ENCODE data around the gene KCTD16.

Gene KCTD16

GRCh38 chr5:144451187-144451973 lies 280.7 kb downstream of the KCTD16 start:
- DNase-seq (ENCODE audit: low spot score): no peak
- H3K27ac Mint-ChIP-seq: no peak overlapping the region
- peaks cover 3% of the 10 kb centered on the region for H3K9me3 Mint-ChIP-seq
- H3K27me3 Mint-ChIP-seq (ENCODE audit: low read depth): no peaks in the 10 kb centered on the region
- H3K4me1 Mint-ChIP-seq (ENCODE audit: low read depth): no peaks in the 10 kb centered on the region
- no peak overlapping the region for H3K4me3 Mint-ChIP-seq
- H3K36me3 Mint-ChIP-seq (ENCODE audit: low read depth): no peaks in the 10 kb centered on the region

GRCh38 chr5:144453753-144454152 lies 283.1 kb downstream of the KCTD16 start:
- H3K27me3 Mint-ChIP-seq (ENCODE audit: low read depth): no peaks in the 10 kb centered on the region
- H3K4me1 Mint-ChIP-seq (ENCODE audit: low read depth): no peaks in the 10 kb centered on the region
- H3K27ac Mint-ChIP-seq: no peak overlapping the region
- peaks cover 3% of the 10 kb centered on the region for H3K9me3 Mint-ChIP-seq
- DNase-seq (ENCODE audit: low spot score): no peak
- no peaks in the 10 kb centered on the region for H3K36me3 Mint-ChIP-seq (ENCODE audit: low read depth)
- H3K4me3 Mint-ChIP-seq: no peak overlapping the region

- no peak overlapping the region for H3K4me3 Mint-ChIP-seq
- no peak overlapping the region for H3K27ac Mint-ChIP-seq
- no peaks in the 10 kb centered on the region for H3K27me3 Mint-ChIP-seq (ENCODE audit: low read depth)
- DNase-seq (ENCODE audit: low spot score): no peak
- no peaks in the 10 kb centered on the region for H3K36me3 Mint-ChIP-seq (ENCODE audit: low read depth)
- peaks cover 3% of the 10 kb centered on the region for H3K9me3 Mint-ChIP-seq
- H3K4me1 Mint-ChIP-seq (ENCODE audit: low read depth): no peaks in the 10 kb centered on the region
Measured at GRCh38 chr5:144457160-144457559, 286.5 kb downstream of the KCTD16 start.

- Mint-ChIP-seq H3K36me3 (ENCODE audit: low read depth) (no peaks in the 10 kb centered on the region), H3K27me3 (ENCODE audit: low read depth) (no peaks in the 10 kb centered on the region), H3K4me3 (no peak overlapping the region), H3K9me3 (peaks cover under 1% of the 10 kb centered on the region), H3K27ac (no peak overlapping the region), H3K4me1 (ENCODE audit: low read depth) (no peaks in the 10 kb centered on the region)
- DNase-seq (ENCODE audit: low spot score): no peak
Measured at GRCh38 chr5:144458216-144458615, 287.5 kb downstream of the KCTD16 start.

GRCh38 chr5:144460600-144460999 lies 289.9 kb downstream of the KCTD16 start:
- Mint-ChIP-seq H3K4me1 (ENCODE audit: low read depth) (no peaks in the 10 kb centered on the region), H3K27me3 (ENCODE audit: low read depth) (no peaks in the 10 kb centered on the region), H3K9me3 (no peaks in the 10 kb centered on the region), H3K27ac (no peak overlapping the region), H3K36me3 (ENCODE audit: low read depth) (no peaks in the 10 kb centered on the region), H3K4me3 (no peak overlapping the region)
- DNase-seq (ENCODE audit: low spot score): no peak

GRCh38 chr5:144462577-144462976 lies 291.9 kb downstream of the KCTD16 start:
- Mint-ChIP-seq H3K4me3 (no peak overlapping the region), H3K27ac (no peak overlapping the region)

GRCh38 chr5:144463481-144464223 lies 293.0 kb downstream of the KCTD16 start:
- no peak overlapping the region for H3K4me3 Mint-ChIP-seq
- no peaks in the 10 kb centered on the region for H3K27me3 Mint-ChIP-seq (ENCODE audit: low read depth)
- H3K36me3 Mint-ChIP-seq (ENCODE audit: low read depth): no peaks in the 10 kb centered on the region
- DNase-seq (ENCODE audit: low spot score): no peak
- no peak overlapping the region for H3K27ac Mint-ChIP-seq
- no peaks in the 10 kb centered on the region for H3K4me1 Mint-ChIP-seq (ENCODE audit: low read depth)
- no peaks in the 10 kb centered on the region for H3K9me3 Mint-ChIP-seq

More at GRCh38 chr5:144462577-144462976, 291.9 kb downstream of the KCTD16 start:
- no peaks in the 10 kb centered on the region for H3K27me3 Mint-ChIP-seq (ENCODE audit: low read depth)
- H3K36me3 Mint-ChIP-seq (ENCODE audit: low read depth): no peaks in the 10 kb centered on the region
- H3K9me3 Mint-ChIP-seq: no peaks in the 10 kb centered on the region
- DNase-seq (ENCODE audit: low spot score): no peak
- no peaks in the 10 kb centered on the region for H3K4me1 Mint-ChIP-seq (ENCODE audit: low read depth)

GRCh38 chr5:144464306-144464705 lies 293.6 kb downstream of the KCTD16 start:
- H3K4me3 Mint-ChIP-seq: no peak overlapping the region
- no peaks in the 10 kb centered on the region for H3K36me3 Mint-ChIP-seq (ENCODE audit: low read depth)
- no peak overlapping the region for H3K27ac Mint-ChIP-seq
- no peak for DNase-seq (ENCODE audit: low spot score)
- H3K9me3 Mint-ChIP-seq: no peaks in the 10 kb centered on the region
- H3K27me3 Mint-ChIP-seq (ENCODE audit: low read depth): no peaks in the 10 kb centered on the region
- H3K4me1 Mint-ChIP-seq (ENCODE audit: low read depth): no peaks in the 10 kb centered on the region

- DNase-seq (ENCODE audit: low spot score): no peak
- Mint-ChIP-seq H3K27me3 (ENCODE audit: low read depth) (no peaks in the 10 kb centered on the region), H3K4me1 (ENCODE audit: low read depth) (no peaks in the 10 kb centered on the region), H3K27ac (no peak overlapping the region), H3K4me3 (no peak overlapping the region), H3K9me3 (no peaks in the 10 kb centered on the region), H3K36me3 (ENCODE audit: low read depth) (no peaks in the 10 kb centered on the region)
Measured at GRCh38 chr5:144465441-144465840, 294.8 kb downstream of the KCTD16 start.

- no peaks in the 10 kb centered on the region for H3K9me3 Mint-ChIP-seq
- no peak for DNase-seq (ENCODE audit: low spot score)
- no peaks in the 10 kb centered on the region for H3K36me3 Mint-ChIP-seq (ENCODE audit: low read depth)
- H3K27ac Mint-ChIP-seq: no peak overlapping the region
- H3K27me3 Mint-ChIP-seq (ENCODE audit: low read depth): no peaks in the 10 kb centered on the region
- no peak overlapping the region for H3K4me3 Mint-ChIP-seq
- no peaks in the 10 kb centered on the region for H3K4me1 Mint-ChIP-seq (ENCODE audit: low read depth)
Measured at GRCh38 chr5:144467792-144468191, 297.1 kb downstream of the KCTD16 start.

- Mint-ChIP-seq H3K4me3 (no peak overlapping the region), H3K4me1 (ENCODE audit: low read depth) (no peaks in the 10 kb centered on the region), H3K27me3 (ENCODE audit: low read depth) (no peaks in the 10 kb centered on the region), H3K9me3 (no peaks in the 10 kb centered on the region), H3K27ac (no peak overlapping the region), H3K36me3 (ENCODE audit: low read depth) (no peaks in the 10 kb centered on the region)
- DNase-seq (ENCODE audit: low spot score): no peak
Measured at GRCh38 chr5:144468571-144468970, 297.9 kb downstream of the KCTD16 start.

GRCh38 chr5:144469106-144469505 lies 298.4 kb downstream of the KCTD16 start:
- Mint-ChIP-seq H3K36me3 (ENCODE audit: low read depth) (no peaks in the 10 kb centered on the region), H3K4me3 (no peak overlapping the region), H3K27ac (no peak overlapping the region), H3K27me3 (ENCODE audit: low read depth) (no peaks in the 10 kb centered on the region), H3K4me1 (ENCODE audit: low read depth) (no peaks in the 10 kb centered on the region), H3K9me3 (no peaks in the 10 kb centered on the region)
- no peak for DNase-seq (ENCODE audit: low spot score)

- Mint-ChIP-seq H3K27me3 (ENCODE audit: low read depth) (no peaks in the 10 kb centered on the region), H3K4me3 (no peak overlapping the region), H3K36me3 (ENCODE audit: low read depth) (no peaks in the 10 kb centered on the region), H3K9me3 (no peaks in the 10 kb centered on the region), H3K4me1 (ENCODE audit: low read depth) (no peaks in the 10 kb centered on the region), H3K27ac (no peak overlapping the region)
- no peak for DNase-seq (ENCODE audit: low spot score)
Measured at GRCh38 chr5:144472221-144472620, 301.5 kb downstream of the KCTD16 start.

GRCh38 chr5:144473650-144474049 lies 303.0 kb downstream of the KCTD16 start:
- Mint-ChIP-seq H3K4me3 (no peak overlapping the region), H3K27ac (no peak overlapping the region), H3K9me3 (no peaks in the 10 kb centered on the region), H3K36me3 (ENCODE audit: low read depth) (no peaks in the 10 kb centered on the region), H3K4me1 (ENCODE audit: low read depth) (no peaks in the 10 kb centered on the region), H3K27me3 (ENCODE audit: low read depth) (no peaks in the 10 kb centered on the region)
- DNase-seq (ENCODE audit: low spot score): no peak
